Measurements from ENCODE around the gene VPS54.

DNA sequence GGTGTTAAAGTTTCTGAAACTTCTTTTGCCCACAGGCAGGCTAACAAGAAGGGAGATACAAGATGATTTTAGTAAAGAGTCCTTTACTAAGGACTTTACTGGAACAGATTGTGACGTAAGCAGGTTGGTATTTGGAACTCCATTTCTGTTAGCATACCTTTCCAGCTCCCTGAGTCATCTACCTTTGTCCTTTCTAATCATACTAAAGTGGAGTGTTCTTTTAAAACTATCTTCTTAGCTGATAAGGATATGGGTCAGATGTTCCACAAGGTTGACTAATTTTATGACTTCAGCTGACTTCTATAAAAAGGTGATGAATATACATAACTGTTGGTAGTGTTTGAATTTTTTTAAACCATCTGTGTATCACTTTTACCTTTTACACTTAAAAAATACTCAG is 156.4 kb downstream of the VPS54 start:
- no peak for TF ChIP-seq POLR2AphosphoS5 (IDR thresholded peaks at IDR 0.05; ENCODE audit: low read depth, low read length)
- TF ChIP-seq TAF1 (IDR thresholded peaks at IDR 0.05; ENCODE audit: low read depth, low read length): no peak
- TF ChIP-seq POLR2A (IDR thresholded peaks at IDR 0.05; ENCODE audit: low read depth, low read length): no peak
- no peak for TF ChIP-seq SPI1 (IDR thresholded peaks at IDR 0.05; ENCODE audit: low read depth, low read length)
- TF ChIP-seq POU2F2 (IDR thresholded peaks at IDR 0.05; ENCODE audit: low read depth, low read length): no peak
